Vagina (tissue), 2 donors: Measurements from ENCODE around the gene SLC25A25. TPM values are rescaled to one million over a fixed set of nuclear protein-coding genes. Genes with fewer than 3 reads are reported as not detected.

Experiments
- DNase-seq, 2 donors: peaks; one replicate each; pipeline ENCODE4 v3.0.0-alpha.2; 2017; ENCODE audit errors: extremely low spot score in 2 of 2
- H3K27ac ChIP-seq: fragments of 200-600 bp; sonication (generic); one replicate; pipeline ENCODE4 v1.5.1; 2019
- H3K27me3 ChIP-seq: fragments of 200-600 bp; sonication (generic); one replicate; pipeline ENCODE4 v1.5.1; 2019
- H3K36me3 ChIP-seq, 2 donors: fragments of 200-600 bp; sonication (generic); one replicate each; pipeline ENCODE4 v1.5.1; 2017 to 2019
- H3K4me1 ChIP-seq: fragments of 200-600 bp; sonication (generic); one replicate; pipeline ENCODE4 v1.5.1; 2019
- H3K4me3 ChIP-seq, 2 donors: fragments of 200-600 bp; sonication (generic); 1 replicate in 1 of 2; 2 replicates in 1 of 2; pipeline ENCODE4 v1.5.1; 2016 to 2019
- H3K9me3 ChIP-seq: fragments of 200-600 bp; sonication (generic); one replicate; pipeline ENCODE4 v1.5.1; 2019
- POLR2A ChIP-seq, 2 donors: fragments of 450-650 bp; IDR thresholded peaks; one replicate each; pipeline ENCODE4 v1.6.1; 2017; ENCODE audit warnings: antibody characterized with exemption in 2 of 2, mild to moderate bottlenecking in 2 of 2, moderate library complexity in 2 of 2
- POLR2AphosphoS5 ChIP-seq, 2 donors: sonication (generic); formaldehyde crosslinking; IDR thresholded peaks; one replicate each; pipeline ENCODE4 v1.9.0; 2017; ENCODE audit warnings: antibody characterized with exemption in 2 of 2, mild to moderate bottlenecking in 2 of 2, low read depth in 1 of 2; ENCODE audit not compliant: insufficient read depth in 1 of 2
- intact Hi-C: fragments of 100-400 bp; cut with DNase I; formaldehyde crosslinking; loops from one replicate; pipeline ENCODE4 v1.15.1; 2023
- total RNA-seq: library from RNA; depleted of rRNA; stranded (reverse); fragments of >200 nt; gene quantifications from one replicate; pipeline ENCODE4 v1.2.3, GENCODE V29; 2016
- TF ChIP-seq, protein P1 (sequence below), 3 experiments: fragments of 450-650 bp in 2 of 3; fragments of 200-600 bp in 1 of 3; sonication (generic) in 1 of 3; IDR thresholded peaks; one replicate each; pipeline ENCODE4 v1.5.1; 2017 to 2019; ENCODE audit warnings: antibody characterized with exemption in 3 of 3, mild to moderate bottlenecking in 2 of 3, moderate library complexity in 2 of 3

SLC25A25 gene
- total RNA-seq, 1 donor from 2014 or later: 44.4 TPM

DNA sequence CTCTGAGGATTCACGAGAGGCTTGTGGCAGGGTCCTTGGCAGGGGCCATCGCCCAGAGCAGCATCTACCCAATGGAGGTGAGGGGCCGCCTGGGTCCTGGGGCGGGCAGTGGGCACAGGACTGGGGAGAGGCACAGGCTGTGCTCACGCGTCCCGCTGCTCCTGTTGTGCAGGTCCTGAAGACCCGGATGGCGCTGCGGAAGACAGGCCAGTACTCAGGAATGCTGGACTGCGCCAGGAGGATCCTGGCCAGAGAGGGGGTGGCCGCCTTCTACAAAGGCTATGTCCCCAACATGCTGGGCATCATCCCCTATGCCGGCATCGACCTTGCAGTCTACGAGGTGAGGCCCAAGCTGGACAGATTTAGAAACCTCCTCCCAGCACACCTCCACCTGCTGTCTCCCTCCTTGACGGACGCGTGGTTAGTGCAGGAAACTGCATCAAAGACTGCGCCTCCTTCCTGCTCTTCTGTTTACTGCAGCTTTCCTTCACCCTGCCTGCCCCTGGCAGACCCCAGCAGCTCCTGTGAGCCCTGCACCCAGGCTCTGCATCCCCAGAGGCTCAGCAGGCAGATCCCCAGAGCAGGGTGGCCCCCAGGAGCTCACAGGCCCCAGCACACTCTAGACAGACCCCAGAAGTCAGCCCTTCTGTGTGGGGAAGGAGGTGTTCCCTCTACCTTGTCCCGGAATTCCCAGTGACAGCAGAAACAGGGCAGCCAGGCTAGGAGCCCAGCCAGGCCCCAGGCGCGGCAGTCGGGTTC is 38.3 kb downstream of the SLC25A25 start:
- H3K9me3 ChIP-seq: no peaks in the 10 kb centered on the region
- no peak for TF ChIP-seq POLR2AphosphoS5 (IDR thresholded peaks at IDR 0.05; ENCODE audit: insufficient read depth in 1 of 2, low read depth in 1 of 2)
- TF ChIP-seq POLR2A (IDR thresholded peaks at IDR 0.05): no peak
- TF ChIP-seq, protein P1, sequence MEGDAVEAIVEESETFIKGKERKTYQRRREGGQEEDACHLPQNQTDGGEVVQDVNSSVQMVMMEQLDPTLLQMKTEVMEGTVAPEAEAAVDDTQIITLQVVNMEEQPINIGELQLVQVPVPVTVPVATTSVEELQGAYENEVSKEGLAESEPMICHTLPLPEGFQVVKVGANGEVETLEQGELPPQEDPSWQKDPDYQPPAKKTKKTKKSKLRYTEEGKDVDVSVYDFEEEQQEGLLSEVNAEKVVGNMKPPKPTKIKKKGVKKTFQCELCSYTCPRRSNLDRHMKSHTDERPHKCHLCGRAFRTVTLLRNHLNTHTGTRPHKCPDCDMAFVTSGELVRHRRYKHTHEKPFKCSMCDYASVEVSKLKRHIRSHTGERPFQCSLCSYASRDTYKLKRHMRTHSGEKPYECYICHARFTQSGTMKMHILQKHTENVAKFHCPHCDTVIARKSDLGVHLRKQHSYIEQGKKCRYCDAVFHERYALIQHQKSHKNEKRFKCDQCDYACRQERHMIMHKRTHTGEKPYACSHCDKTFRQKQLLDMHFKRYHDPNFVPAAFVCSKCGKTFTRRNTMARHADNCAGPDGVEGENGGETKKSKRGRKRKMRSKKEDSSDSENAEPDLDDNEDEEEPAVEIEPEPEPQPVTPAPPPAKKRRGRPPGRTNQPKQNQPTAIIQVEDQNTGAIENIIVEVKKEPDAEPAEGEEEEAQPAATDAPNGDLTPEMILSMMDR (IDR thresholded peaks at IDR 0.05): no peak
- H3K4me3 ChIP-seq: no peak overlapping the region
- peaks cover 30% of the 10 kb centered on the region for H3K4me1 ChIP-seq
- intact Hi-C loops: no loop called here
- peaks cover 4 to 70% of the 10 kb centered on the region in 2 donors for H3K36me3 ChIP-seq
- no peak for DNase-seq
- no peaks in the 10 kb centered on the region for H3K27me3 ChIP-seq
- H3K27ac ChIP-seq: no peak overlapping the region

DNA sequence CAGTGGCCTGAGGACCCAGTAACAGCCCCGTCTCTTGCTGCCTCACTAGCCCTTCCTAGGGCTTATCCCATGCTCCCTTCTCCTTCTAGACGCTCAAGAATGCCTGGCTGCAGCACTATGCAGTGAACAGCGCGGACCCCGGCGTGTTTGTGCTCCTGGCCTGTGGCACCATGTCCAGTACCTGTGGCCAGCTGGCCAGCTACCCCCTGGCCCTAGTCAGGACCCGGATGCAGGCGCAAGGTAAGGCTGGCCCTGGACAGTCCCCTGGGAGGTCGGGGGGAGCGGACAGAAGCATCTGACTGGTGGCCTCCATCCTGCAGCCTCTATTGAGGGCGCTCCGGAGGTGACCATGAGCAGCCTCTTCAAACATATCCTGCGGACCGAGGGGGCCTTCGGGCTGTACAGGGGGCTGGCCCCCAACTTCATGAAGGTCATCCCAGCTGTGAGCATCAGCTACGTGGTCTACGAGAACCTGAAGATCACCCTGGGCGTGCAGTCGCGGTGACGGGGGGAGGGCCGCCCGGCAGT is 39.0 kb downstream of the SLC25A25 start:
- Histone ChIP-seq H3K4me1 (peaks cover 24% of the 10 kb centered on the region), H3K4me3 (no peak overlapping the region), H3K27ac (no peak overlapping the region), H3K9me3 (no peaks in the 10 kb centered on the region), H3K36me3 (peaks cover 4 to 65% of the 10 kb centered on the region in 2 donors), H3K27me3 (no peaks in the 10 kb centered on the region)
- TF ChIP-seq POLR2A (IDR thresholded peaks at IDR 0.05): no peak
- TF ChIP-seq POLR2AphosphoS5 (IDR thresholded peaks at IDR 0.05; ENCODE audit: insufficient read depth in 1 of 2, low read depth in 1 of 2): no peak
- TF ChIP-seq, protein P1 (IDR thresholded peaks at IDR 0.05): no peak
- no peak for DNase-seq
- intact Hi-C loops: no loop called here

DNA sequence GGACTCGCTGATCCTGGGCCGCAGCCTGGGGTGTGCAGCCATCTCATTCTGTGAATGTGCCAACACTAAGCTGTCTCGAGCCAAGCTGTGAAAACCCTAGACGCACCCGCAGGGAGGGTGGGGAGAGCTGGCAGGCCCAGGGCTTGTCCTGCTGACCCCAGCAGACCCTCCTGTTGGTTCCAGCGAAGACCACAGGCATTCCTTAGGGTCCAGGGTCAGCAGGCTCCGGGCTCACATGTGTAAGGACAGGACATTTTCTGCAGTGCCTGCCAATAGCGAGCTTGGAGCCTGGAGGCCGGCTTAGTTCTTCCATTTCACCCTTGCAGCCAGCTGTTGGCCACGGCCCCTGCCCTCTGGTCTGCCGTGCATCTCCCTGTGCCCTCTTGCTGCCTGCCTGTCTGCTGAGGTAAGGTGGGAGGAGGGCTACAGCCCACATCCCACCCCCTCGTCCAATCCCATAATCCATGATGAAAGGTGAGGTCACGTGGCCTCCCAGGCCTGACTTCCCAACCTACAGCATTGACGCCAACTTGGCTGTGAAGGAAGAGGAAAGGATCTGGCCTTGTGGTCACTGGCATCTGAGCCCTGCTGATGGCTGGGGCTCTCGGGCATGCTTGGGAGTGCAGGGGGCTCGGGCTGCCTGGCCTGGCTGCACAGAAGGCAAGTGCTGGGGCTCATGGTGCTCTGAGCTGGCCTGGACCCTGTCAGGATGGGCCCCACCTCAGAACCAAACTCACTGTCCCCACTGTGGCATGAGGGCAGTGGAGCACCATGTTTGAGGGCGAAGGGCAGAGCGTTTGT is 39.6 kb downstream of the SLC25A25 start:
- Histone ChIP-seq H3K36me3 (peaks cover 4 to 58% of the 10 kb centered on the region in 2 donors), H3K9me3 (no peaks in the 10 kb centered on the region), H3K27me3 (no peaks in the 10 kb centered on the region), H3K27ac (no peak overlapping the region), H3K4me1 (peaks cover 21% of the 10 kb centered on the region), H3K4me3 (no peak overlapping the region)
- DNase-seq: no peak
- TF ChIP-seq POLR2A (IDR thresholded peaks at IDR 0.05): no peak
- TF ChIP-seq POLR2AphosphoS5 (IDR thresholded peaks at IDR 0.05; ENCODE audit: insufficient read depth in 1 of 2, low read depth in 1 of 2): peak in 1 of 2 donors; percentile 32
- intact Hi-C loops: no loop called here

DNA sequence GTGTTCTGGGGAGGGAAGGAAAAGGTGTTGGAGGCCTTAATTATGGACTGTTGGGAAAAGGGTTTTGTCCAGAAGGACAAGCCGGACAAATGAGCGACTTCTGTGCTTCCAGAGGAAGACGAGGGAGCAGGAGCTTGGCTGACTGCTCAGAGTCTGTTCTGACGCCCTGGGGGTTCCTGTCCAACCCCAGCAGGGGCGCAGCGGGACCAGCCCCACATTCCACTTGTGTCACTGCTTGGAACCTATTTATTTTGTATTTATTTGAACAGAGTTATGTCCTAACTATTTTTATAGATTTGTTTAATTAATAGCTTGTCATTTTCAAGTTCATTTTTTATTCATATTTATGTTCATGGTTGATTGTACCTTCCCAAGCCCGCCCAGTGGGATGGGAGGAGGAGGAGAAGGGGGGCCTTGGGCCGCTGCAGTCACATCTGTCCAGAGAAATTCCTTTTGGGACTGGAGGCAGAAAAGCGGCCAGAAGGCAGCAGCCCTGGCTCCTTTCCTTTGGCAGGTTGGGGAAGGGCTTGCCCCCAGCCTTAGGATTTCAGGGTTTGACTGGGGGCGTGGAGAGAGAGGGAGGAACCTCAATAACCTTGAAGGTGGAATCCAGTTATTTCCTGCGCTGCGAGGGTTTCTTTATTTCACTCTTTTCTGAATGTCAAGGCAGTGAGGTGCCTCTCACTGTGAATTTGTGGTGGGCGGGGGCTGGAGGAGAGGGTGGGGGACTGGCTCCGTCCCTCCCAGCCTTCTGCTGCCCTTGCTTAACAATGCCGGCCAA is 40.4 kb downstream of the SLC25A25 start:
- DNase-seq: no peak
- Histone ChIP-seq H3K9me3 (no peaks in the 10 kb centered on the region), H3K4me1 (peaks cover 16% of the 10 kb centered on the region), H3K36me3 (peaks cover 4 to 52% of the 10 kb centered on the region in 2 donors), H3K4me3 (no peak overlapping the region), H3K27me3 (no peaks in the 10 kb centered on the region), H3K27ac (no peak overlapping the region)
- intact Hi-C loops: no loop called here
- TF ChIP-seq, protein P1 (IDR thresholded peaks at IDR 0.05): no peak
- TF ChIP-seq POLR2AphosphoS5 (IDR thresholded peaks at IDR 0.05; ENCODE audit: insufficient read depth in 1 of 2, low read depth in 1 of 2): no peak
- TF ChIP-seq POLR2A (IDR thresholded peaks at IDR 0.05): no peak
